Right kidney (tissue), 1 donor: ENCODE results near the gene EIPR1.
A peak's percentile ranks its signal among the peaks of the same experiment; 100 is the strongest.
"Not testable (repeated sequence)": the region's sequence is repeated elsewhere in the genome, so short reads cannot be mapped to it uniquely, and the experiment has no call there.

Experiments
- DNase-seq: peaks from one replicate; pipeline ENCODE4 v3.0.0-alpha.2; 2016

The EIPR1 gene

GRCh38 chr2:3404349-3404894, 26.8 kb upstream of the EIPR1 start:
- no peak for DNase-seq

- no peak for DNase-seq
These were observed 26.1 kb upstream of the EIPR1 start for GRCh38 chr2:3403587-3404334.

DNA sequence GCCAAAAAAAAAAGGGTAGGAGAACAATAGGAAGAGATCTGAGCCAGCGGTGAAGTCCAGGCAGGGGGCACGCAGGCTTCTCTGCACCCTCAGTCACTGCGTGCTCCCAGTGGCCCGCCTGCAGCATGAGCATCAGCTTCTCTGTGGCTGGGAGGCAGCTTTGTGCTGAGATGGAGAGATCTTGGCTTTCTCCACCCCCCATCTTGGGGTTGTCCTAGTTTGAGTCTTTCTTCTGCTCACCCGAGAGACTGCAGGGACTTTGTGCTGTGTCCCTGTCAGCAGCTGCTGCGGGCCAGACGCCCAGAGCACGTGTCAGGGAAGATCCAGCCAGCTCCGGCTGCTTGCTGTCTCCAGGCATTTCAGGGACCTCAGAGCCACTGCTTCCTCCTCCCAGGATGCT, 22.2 kb upstream of the EIPR1 start:
- DNase-seq, result no peak

- no peak for DNase-seq
These were observed 21.8 kb upstream of the EIPR1 start for GRCh38 chr2:3399381-3399780.

DNA sequence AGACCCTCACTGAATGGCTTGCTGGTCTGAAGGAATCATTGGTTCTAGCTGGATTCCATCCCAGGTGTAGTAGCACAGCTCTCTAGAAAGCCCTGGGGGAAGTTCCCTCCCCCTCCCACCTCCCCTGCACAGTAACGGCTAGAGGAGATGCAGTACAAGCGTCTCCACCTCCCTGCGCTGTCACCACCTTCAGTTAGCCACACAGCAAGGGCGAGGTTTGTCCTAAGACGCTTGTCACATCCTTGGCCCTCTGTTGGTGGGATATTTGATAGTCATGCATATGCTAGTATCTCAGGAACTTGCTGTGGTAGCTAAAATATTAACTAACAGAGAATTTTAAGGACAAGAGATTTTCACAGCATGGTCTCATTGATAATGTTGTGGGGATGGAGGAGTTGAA, 21.2 kb upstream of the EIPR1 start:
- DNase-seq, result no peak

- no peak for DNase-seq
These were observed 19.4 kb upstream of the EIPR1 start for GRCh38 chr2:3396920-3397559.

- no peak for DNase-seq
These were observed 14.6 kb upstream of the EIPR1 start for GRCh38 chr2:3392216-3392615.

DNA sequence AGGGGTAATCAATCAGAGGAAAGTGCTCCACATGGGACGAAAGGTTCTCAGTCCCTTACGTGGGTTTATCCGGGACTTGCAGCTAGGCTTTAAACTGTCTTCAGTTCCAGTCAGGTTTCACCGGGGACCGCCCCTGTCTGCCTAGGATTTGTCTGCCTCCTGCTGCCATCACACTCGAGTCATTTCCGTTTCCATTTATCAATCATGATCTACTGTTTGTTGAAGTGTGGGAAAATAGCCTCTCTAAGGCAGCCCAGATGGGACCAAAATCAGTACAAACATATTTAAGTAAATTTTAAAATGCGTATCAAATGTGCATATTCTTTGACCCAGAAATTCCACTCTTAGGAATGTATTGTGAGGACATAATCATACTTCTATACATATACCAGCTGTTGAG, 12.4 kb upstream of the EIPR1 start:
- no peak for DNase-seq

GRCh38 chr2:3389193-3389592, 11.6 kb upstream of the EIPR1 start:
- DNase-seq, result no peak

DNA sequence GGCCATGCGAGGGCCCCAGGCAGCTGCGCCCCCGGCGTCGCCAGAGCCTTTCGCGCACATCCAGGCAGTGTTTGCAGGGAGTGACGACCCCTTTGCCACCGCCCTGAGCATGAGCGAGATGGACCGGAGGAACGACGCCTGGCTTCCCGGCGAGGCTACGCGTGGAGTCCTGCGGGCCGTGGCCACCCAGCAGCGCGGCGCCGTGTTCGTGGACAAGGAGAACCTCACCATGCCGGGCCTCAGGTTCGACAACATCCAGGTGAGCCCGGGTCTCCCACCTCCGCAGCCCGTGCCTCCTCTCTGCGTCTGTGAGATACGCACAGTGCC, 10.8 kb upstream of the EIPR1 start:
- no peak for DNase-seq

DNA sequence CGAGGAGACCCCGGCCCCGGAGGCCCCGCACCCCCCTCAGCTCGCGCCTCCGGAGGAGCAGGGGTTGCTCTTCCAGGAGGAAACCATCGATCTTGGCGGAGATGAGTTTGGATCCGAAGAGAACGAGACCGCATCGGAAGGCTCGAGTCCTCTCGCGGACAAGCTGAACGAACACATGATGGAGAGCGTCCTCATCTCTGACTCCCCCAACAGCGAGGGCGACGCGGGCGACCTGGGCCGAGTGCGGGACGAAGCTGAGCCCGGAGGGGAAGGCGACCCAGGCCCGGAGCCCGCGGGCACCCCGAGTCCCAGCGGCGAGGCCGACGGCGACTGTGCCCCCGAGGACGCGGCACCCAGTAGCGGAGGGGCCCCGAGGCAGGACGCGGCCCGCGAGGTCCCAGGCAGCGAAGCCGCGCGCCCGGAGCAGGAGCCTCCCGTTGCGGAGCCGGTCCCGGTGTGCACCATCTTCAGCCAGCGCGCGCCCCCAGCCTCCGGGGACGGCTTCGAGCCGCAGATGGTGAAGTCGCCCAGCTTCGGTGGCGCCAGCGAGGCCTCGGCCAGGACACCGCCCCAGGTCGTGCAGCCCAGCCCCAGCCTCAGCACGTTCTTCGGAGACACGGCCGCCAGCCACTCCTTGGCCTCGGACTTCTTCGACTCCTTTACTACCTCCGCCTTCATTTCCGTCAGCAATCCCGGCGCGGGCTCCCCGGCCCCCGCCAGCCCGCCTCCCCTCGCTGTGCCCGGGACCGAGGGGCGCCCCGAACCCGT, 10.2 kb upstream of the EIPR1 start:
- DNase-seq, result no peak

GRCh38 chr2:3387011-3387410, 9.4 kb upstream of the EIPR1 start:
- no peak for DNase-seq

DNA sequence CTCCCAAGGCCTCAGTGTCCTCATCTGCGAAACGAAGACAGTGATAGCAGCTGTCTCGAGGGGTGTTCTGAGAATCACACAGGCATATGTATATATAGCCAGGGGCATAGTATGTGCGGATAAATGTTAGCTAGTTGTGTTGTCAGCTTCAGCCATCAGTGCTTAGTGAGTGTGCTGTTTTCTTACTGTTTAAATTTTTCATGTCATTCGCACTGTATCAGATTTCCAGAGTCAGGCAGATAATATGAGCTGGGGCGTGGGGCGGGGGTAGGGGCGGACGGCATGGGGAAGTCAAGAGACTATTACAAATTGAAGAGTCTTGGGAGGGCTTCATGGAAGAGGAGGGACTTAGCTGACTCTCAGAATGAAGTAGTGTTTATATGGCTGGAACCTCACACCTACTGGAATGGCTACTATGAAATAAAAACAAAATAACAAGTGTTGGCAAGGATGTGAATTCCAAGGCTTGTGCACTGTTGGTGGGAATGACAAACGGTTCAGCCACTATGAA, 8.9 kb upstream of the EIPR1 start:
- DNase-seq, result no peak

GRCh38 chr2:3379647-3380534, 2.3 kb upstream of the EIPR1 start, which contains the start of gene TRAPPC12:
TSS of gene TRAPPC12 (plus strand) at chr2:3379694. CDS start at chr2:3387624, 7,930 bp downstream.
- peak; percentile 97 for DNase-seq

- DNase-seq, result no peak
These were observed 1.7 kb upstream of the EIPR1 start for GRCh38 chr2:3379339-3379646.

- no peak for DNase-seq
These were observed 373 bp downstream of the EIPR1 start for GRCh38 chr2:3377279-3377611.

- DNase-seq, result no peak
These were observed 797 bp downstream of the EIPR1 start for GRCh38 chr2:3376821-3377220.

DNA sequence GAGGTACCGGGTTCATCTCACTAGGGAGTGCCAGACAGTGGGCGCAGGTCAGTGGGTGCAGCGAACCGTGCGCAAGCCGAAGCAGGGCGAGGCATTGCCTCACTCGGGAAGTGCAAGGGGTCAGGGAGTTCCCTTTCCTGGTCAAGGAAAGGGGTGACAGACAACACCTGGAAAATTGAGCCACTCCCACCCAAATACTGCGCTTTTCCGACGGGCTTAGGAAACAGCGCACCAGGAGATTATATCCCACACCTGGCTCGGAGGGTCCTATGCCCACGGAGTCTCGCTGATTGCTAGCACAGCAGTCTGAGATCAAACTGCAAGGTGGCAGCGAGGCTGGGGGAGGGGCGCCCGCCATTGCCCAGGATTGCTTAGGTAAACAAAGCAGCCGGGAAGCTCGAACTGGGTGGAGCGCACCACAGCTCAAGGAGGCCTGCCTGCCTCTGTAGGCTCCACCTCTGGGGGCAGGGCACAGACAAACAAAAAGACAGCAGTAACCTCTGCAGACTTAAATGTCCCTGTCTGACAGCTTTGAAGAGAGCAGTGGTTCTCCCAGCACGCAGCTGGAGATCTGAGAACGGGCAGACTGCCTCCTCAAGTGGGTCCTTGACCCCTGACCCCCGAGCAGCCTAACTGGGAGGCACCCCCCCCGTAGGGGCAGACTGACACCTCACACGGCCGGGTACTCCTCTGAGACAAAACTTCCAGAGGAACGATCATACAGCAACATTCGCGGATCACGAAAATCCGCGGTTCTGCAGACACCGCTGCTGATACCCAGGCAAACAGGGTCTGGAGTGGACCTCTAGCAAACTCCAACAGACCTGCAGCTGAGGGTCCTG, 8.1 kb downstream of the EIPR1 start:
- not testable (repeated sequence) for DNase-seq

GRCh38 chr2:3368261-3368722, 9.3 kb downstream of the EIPR1 start:
- DNase-seq, result no peak

- no peak for DNase-seq
These were observed 12.4 kb downstream of the EIPR1 start for GRCh38 chr2:3365219-3365618.
